Osteocyte (in vitro differentiated cells): ENCODE measurements around the gene LCOR. TPM values are rescaled to one million over a fixed set of nuclear protein-coding genes. Genes with fewer than 3 reads are reported as not detected.

ENCODE experiments used
- DNase-seq: peaks from one replicate; pipeline ENCODE4 v3.0.0; 2021; ENCODE audit warnings: mixed read lengths; ENCODE audit not compliant: unreplicated experiment; ENCODE audit errors: extremely low spot score
- H3K27ac Mint-ChIP-seq: one replicate; pipeline ENCODE4 v1.8.0; 2021; ENCODE audit warnings: mild to moderate bottlenecking, mixed read lengths; ENCODE audit not compliant: unreplicated experiment
- H3K27me3 Mint-ChIP-seq: one replicate; pipeline ENCODE4 v1.8.0; 2021; ENCODE audit warnings: mixed read lengths; ENCODE audit not compliant: unreplicated experiment
- H3K36me3 Mint-ChIP-seq: one replicate; pipeline ENCODE4 v1.8.0; 2021; ENCODE audit warnings: mixed read lengths; ENCODE audit not compliant: unreplicated experiment
- H3K4me1 Mint-ChIP-seq: one replicate; pipeline ENCODE4 v1.8.0; 2021; ENCODE audit warnings: mixed read lengths; ENCODE audit not compliant: unreplicated experiment
- H3K4me3 Mint-ChIP-seq: one replicate; pipeline ENCODE4 v1.8.0; 2021; ENCODE audit warnings: mild to moderate bottlenecking, moderate library complexity, mixed read lengths; ENCODE audit not compliant: unreplicated experiment
- H3K9me3 Mint-ChIP-seq: one replicate; pipeline ENCODE4 v1.8.0; 2021; ENCODE audit warnings: mixed read lengths; ENCODE audit not compliant: unreplicated experiment
- CTCF ChIP-seq: fragments of 200-600 bp; sonication (generic); IDR thresholded peaks from 2 replicates; pipeline ENCODE4 v1.5.0; 2021; ENCODE audit warnings: antibody characterized with exemption, mild to moderate bottlenecking, moderate library complexity
- total RNA-seq: library from RNA; stranded (reverse); gene quantifications from 2 replicates; pipeline ENCODE4 v1.2.1, GENCODE V29; 2021

The LCOR gene
- total RNA-seq, 1 donor from 2014 or later, result 22.6 TPM

DNA sequence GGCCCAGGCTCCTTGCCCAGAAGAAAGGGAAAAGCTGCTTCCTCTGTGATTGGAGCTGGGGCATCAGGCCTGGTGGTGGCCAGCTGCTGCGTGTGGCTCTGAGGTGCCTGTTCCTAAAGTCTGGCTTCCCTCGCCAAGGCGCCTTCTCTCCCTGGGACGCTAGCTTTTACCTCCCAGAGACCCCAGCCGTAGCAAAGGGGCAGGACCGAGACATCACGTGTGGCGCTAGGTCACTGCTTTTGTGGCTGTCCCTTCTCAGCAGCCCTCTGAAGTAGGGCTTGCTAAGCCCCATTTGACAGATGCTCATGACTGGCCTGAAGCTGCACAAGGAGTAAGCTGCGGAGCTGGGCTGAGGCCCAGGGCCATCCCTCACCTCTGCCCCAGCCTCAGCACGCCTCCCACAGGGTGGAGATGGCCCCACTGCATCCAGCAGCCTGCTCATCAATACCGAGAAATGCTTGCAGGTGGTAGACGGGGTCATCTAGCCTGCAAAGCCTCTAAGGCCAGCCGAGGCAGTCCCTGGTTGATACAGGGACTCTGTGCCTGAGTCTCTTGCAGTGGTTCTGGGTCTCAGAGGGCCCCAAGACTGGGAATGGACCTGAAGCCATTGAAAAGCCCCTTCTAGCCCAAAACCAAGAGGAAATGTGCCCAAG, 171.2 kb downstream of the LCOR start:
- no peak for DNase-seq
- Mint-ChIP-seq H3K4me3 (no peak overlapping the region), H3K36me3 (peaks cover 5% of the 10 kb centered on the region), H3K4me1 (no peaks in the 10 kb centered on the region), H3K27me3 (peaks cover 3% of the 10 kb centered on the region), H3K9me3 (peaks cover 15% of the 10 kb centered on the region), H3K27ac (no peak overlapping the region)
- TF ChIP-seq CTCF, result no peak

GRCh38 chr10:97003804-97004201, 171.7 kb downstream of the LCOR start:
- no peak for TF ChIP-seq CTCF
- no peak overlapping the region for H3K27ac Mint-ChIP-seq
- peaks cover 15% of the 10 kb centered on the region for H3K9me3 Mint-ChIP-seq
- no peaks in the 10 kb centered on the region for H3K4me1 Mint-ChIP-seq
- H3K27me3 Mint-ChIP-seq, result peaks cover 3% of the 10 kb centered on the region
- H3K36me3 Mint-ChIP-seq, result peaks cover 5% of the 10 kb centered on the region
- H3K4me3 Mint-ChIP-seq, result no peak overlapping the region
- no peak for DNase-seq

- peaks cover 15% of the 10 kb centered on the region for H3K9me3 Mint-ChIP-seq
- H3K36me3 Mint-ChIP-seq, result peaks cover 5% of the 10 kb centered on the region
- H3K4me1 Mint-ChIP-seq, result no peaks in the 10 kb centered on the region
- H3K4me3 Mint-ChIP-seq, result no peak overlapping the region
- H3K27me3 Mint-ChIP-seq, result peaks cover 3% of the 10 kb centered on the region
- TF ChIP-seq CTCF, result no peak
- DNase-seq, result no peak
- H3K27ac Mint-ChIP-seq, result no peak overlapping the region
These were observed 172.5 kb downstream of the LCOR start for GRCh38 chr10:97004591-97004990.

DNA sequence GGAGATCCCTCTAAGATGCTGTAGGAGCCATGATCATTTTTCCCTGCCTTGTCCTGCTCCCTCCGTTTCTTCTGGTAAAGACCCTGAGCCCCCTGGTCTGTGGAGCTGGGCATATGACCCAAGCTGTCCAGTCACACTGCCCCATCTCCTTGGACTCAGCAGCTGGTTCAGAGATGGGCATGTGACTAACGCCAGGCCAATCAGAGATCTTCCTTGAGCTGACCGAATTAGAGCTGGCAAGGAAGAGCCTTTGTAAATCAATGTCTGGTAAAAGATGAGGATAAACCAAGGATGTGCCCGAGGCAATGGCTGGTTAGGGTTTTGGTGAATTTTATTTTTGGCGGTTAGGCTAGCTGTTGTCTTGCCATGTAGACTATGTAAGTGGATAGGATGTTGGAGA, 173.3 kb downstream of the LCOR start:
- Mint-ChIP-seq H3K4me3 (no peak overlapping the region), H3K4me1 (no peaks in the 10 kb centered on the region), H3K27ac (no peak overlapping the region), H3K9me3 (peaks cover 15% of the 10 kb centered on the region), H3K36me3 (peaks cover 5% of the 10 kb centered on the region), H3K27me3 (peaks cover 8% of the 10 kb centered on the region)
- DNase-seq, result no peak
- TF ChIP-seq CTCF, result no peak

DNA sequence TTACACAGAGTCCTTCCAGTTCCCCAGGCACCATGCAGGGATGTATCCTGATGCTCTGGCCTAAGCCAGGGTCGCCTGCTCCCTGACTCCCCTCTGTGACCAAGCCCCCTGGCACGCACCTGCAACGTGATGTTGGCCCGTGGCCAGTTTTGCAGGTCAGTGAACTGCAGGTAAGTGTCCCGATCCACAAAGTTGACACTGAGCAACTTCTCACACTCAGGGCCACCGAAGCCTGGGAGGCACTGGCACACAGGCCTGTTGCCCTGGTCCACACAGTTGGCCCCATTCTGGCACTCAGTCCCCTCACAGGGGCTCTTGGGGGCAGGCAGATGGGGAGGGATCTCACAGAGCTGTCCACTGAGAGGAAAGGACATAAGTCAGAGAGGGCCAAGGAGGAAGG, 174.3 kb downstream of the LCOR start:
- H3K4me3 Mint-ChIP-seq, result no peak overlapping the region
- peaks cover 9% of the 10 kb centered on the region for H3K27me3 Mint-ChIP-seq
- H3K27ac Mint-ChIP-seq, result no peak overlapping the region
- peaks cover 5% of the 10 kb centered on the region for H3K36me3 Mint-ChIP-seq
- DNase-seq, result no peak
- no peaks in the 10 kb centered on the region for H3K4me1 Mint-ChIP-seq
- peaks cover 15% of the 10 kb centered on the region for H3K9me3 Mint-ChIP-seq
- no peak for TF ChIP-seq CTCF
